Mesendoderm (in vitro differentiated cells): Measurements from ENCODE around the gene DRD1.

ENCODE experiments used
- DNase-seq: peaks from one replicate; pipeline ENCODE4 v3.0.0; 2013
- H2AK5ac ChIP-seq: 2 replicates; pipeline ENCODE4 v1.6.1; 2013; ENCODE audit warnings: low read length, inconsistent platforms
- H2BK120ac ChIP-seq: 2 replicates; pipeline ENCODE4 v1.6.1; 2013; ENCODE audit warnings: low read depth, mild to moderate bottlenecking, low read length, moderate library complexity, mixed read lengths
- H2BK15ac ChIP-seq: replicated peaks from 2 replicates; pipeline ENCODE4 v1.6.1; 2013; ENCODE audit warnings: low read depth, mild to moderate bottlenecking, moderate library complexity
- H2BK5ac ChIP-seq: 2 replicates; pipeline ENCODE4 v1.6.1; 2013; ENCODE audit warnings: low read length, inconsistent platforms
- H3K18ac ChIP-seq: 2 replicates; pipeline ENCODE4 v1.6.1; 2013; ENCODE audit warnings: mild to moderate bottlenecking, low read length, mixed read lengths
- H3K23ac ChIP-seq: one replicate; pipeline ENCODE4 v1.6.1; 2013; ENCODE audit warnings: low read length
- H3K27ac ChIP-seq: 2 replicates; pipeline ENCODE4 v1.5.1; 2013; ENCODE audit warnings: low read depth, mild to moderate bottlenecking, inconsistent platforms, low read length, moderate library complexity
- H3K27me3 ChIP-seq: 2 replicates; pipeline ENCODE4 v1.6.1; 2013; ENCODE audit warnings: low read length, control low read depth, mild to moderate bottlenecking, inconsistent platforms; ENCODE audit not compliant: insufficient read depth, poor library complexity
- H3K36me3 ChIP-seq: 2 replicates; pipeline ENCODE4 v1.6.1; 2013; ENCODE audit warnings: low read length, inconsistent platforms; ENCODE audit not compliant: control insufficient read depth, insufficient read depth
- H3K4ac ChIP-seq: one replicate; pipeline ENCODE4 v1.6.1; 2013; ENCODE audit warnings: low read depth, mild to moderate bottlenecking, low read length, moderate library complexity
- H3K4me1 ChIP-seq: 2 replicates; pipeline ENCODE4 v1.6.1; 2013; ENCODE audit warnings: low read depth, low read length, inconsistent platforms; ENCODE audit not compliant: control insufficient read depth
- H3K4me2 ChIP-seq: 2 replicates; pipeline ENCODE4 v1.6.1; 2013; ENCODE audit warnings: low read length
- H3K4me3 ChIP-seq: 2 replicates; pipeline ENCODE4 v1.5.1; 2013; ENCODE audit warnings: mild to moderate bottlenecking, low read length
- H3K56ac ChIP-seq: one replicate; pipeline ENCODE4 v1.6.1; 2013; ENCODE audit warnings: low read length
- H3K79me1 ChIP-seq: 2 replicates; pipeline ENCODE4 v1.6.1; 2013; ENCODE audit warnings: low read length, inconsistent platforms
- H3K79me2 ChIP-seq: 2 replicates; pipeline ENCODE4 v1.6.1; 2013; ENCODE audit warnings: mild to moderate bottlenecking, low read length; ENCODE audit not compliant: control insufficient read depth, insufficient read depth
- H3K9ac ChIP-seq: 2 replicates; pipeline ENCODE4 v1.6.1; 2013; ENCODE audit warnings: low read length, inconsistent platforms
- H4K5ac ChIP-seq: one replicate; pipeline ENCODE4 v1.6.1; 2013; ENCODE audit warnings: low read length
- H4K8ac ChIP-seq: one replicate; pipeline ENCODE4 v1.6.1; 2013; ENCODE audit warnings: low read depth, mild to moderate bottlenecking, control low read depth, low read length, moderate library complexity
- WGBS: extraction: QIAGEN DNeasy Blood & Tissue Kit; methylation state at CpG from one replicate; pipeline ENCODE4 v1.1.7; 2013; ENCODE audit warnings: low lambda C conversion rate, missing lambda C conversion rate; ENCODE audit not compliant: insufficient coverage; ENCODE audit errors: extremely low coverage; 5-methylcytosine and 5-hydroxymethylcytosine counted together

DRD1 gene

GRCh38 chr5:175463641-175464040 is 19.7 kb upstream of the DRD1 start:
- no peaks in the 10 kb centered on the region for H3K36me3 ChIP-seq
- no peaks in the 10 kb centered on the region for H3K79me2 ChIP-seq
- no peak overlapping the region for H4K8ac ChIP-seq
- no peak overlapping the region for H3K4ac ChIP-seq
- no peak overlapping the region for H2BK15ac ChIP-seq
- H3K18ac ChIP-seq: no peak overlapping the region
- H3K56ac ChIP-seq: no peak overlapping the region
- no peak overlapping the region for H3K9ac ChIP-seq
- no peaks in the 10 kb centered on the region for H3K79me1 ChIP-seq
- no CpG with 5 or more reads among the region's 3 CpGs for WGBS
- H3K23ac ChIP-seq: no peak overlapping the region
- H3K27me3 ChIP-seq: no peaks in the 10 kb centered on the region
- H2BK5ac ChIP-seq: no peak overlapping the region
- H3K27ac ChIP-seq: no peak overlapping the region
- H2AK5ac ChIP-seq: no peak overlapping the region
- H3K4me1 ChIP-seq: no peaks in the 10 kb centered on the region
- DNase-seq: no peak
- no peak overlapping the region for H2BK120ac ChIP-seq
- H4K5ac ChIP-seq: no peak overlapping the region
- H3K4me2 ChIP-seq: no peak overlapping the region
- H3K4me3 ChIP-seq: no peak overlapping the region

GRCh38 chr5:175461370-175461769 is 17.4 kb upstream of the DRD1 start:
- H2BK120ac ChIP-seq: no peak overlapping the region
- H2AK5ac ChIP-seq: no peak overlapping the region
- no peak for DNase-seq
- no peak overlapping the region for H3K4me2 ChIP-seq
- no peak overlapping the region for H3K18ac ChIP-seq
- H4K8ac ChIP-seq: no peak overlapping the region
- H2BK15ac ChIP-seq: no peak overlapping the region
- no peaks in the 10 kb centered on the region for H3K79me2 ChIP-seq
- H3K9ac ChIP-seq: no peak overlapping the region
- no peaks in the 10 kb centered on the region for H3K27me3 ChIP-seq
- no peaks in the 10 kb centered on the region for H3K36me3 ChIP-seq
- H3K23ac ChIP-seq: no peak overlapping the region
- no peaks in the 10 kb centered on the region for H3K79me1 ChIP-seq
- H3K4me3 ChIP-seq: no peak overlapping the region
- H3K27ac ChIP-seq: no peak overlapping the region
- H3K4me1 ChIP-seq: no peaks in the 10 kb centered on the region
- H2BK5ac ChIP-seq: no peak overlapping the region
- no peak overlapping the region for H4K5ac ChIP-seq
- no peak overlapping the region for H3K56ac ChIP-seq
- H3K4ac ChIP-seq: no peak overlapping the region
- no CpG with 5 or more reads among the region's 13 CpGs for WGBS

- no peak overlapping the region for H3K9ac ChIP-seq
- no peak overlapping the region for H2BK5ac ChIP-seq
- no peak for DNase-seq
- H3K4ac ChIP-seq: no peak overlapping the region
- H3K4me1 ChIP-seq: no peaks in the 10 kb centered on the region
- no peak overlapping the region for H2BK15ac ChIP-seq
- H4K8ac ChIP-seq: no peak overlapping the region
- H4K5ac ChIP-seq: no peak overlapping the region
- no CpG with 5 or more reads among the region's 2 CpGs for WGBS
- H3K27me3 ChIP-seq: no peaks in the 10 kb centered on the region
- no peak overlapping the region for H2BK120ac ChIP-seq
- no peak overlapping the region for H2AK5ac ChIP-seq
- H3K27ac ChIP-seq: no peak overlapping the region
- no peaks in the 10 kb centered on the region for H3K79me2 ChIP-seq
- H3K79me1 ChIP-seq: no peaks in the 10 kb centered on the region
- H3K36me3 ChIP-seq: no peaks in the 10 kb centered on the region
- no peak overlapping the region for H3K23ac ChIP-seq
- H3K18ac ChIP-seq: no peak overlapping the region
- H3K4me2 ChIP-seq: no peak overlapping the region
- H3K56ac ChIP-seq: no peak overlapping the region
- H3K4me3 ChIP-seq: no peak overlapping the region
Observed at GRCh38 chr5:175460552-175460951, 16.6 kb upstream of the DRD1 start.

- H4K8ac ChIP-seq: no peak overlapping the region
- no peak overlapping the region for H2BK15ac ChIP-seq
- no peak overlapping the region for H3K18ac ChIP-seq
- H3K36me3 ChIP-seq: no peaks in the 10 kb centered on the region
- H2BK120ac ChIP-seq: no peak overlapping the region
- peak; percentile 53 for DNase-seq
- H3K27me3 ChIP-seq: no peaks in the 10 kb centered on the region
- H3K56ac ChIP-seq: no peak overlapping the region
- no peak overlapping the region for H3K9ac ChIP-seq
- H3K4ac ChIP-seq: no peak overlapping the region
- H3K23ac ChIP-seq: no peak overlapping the region
- no peaks in the 10 kb centered on the region for H3K79me1 ChIP-seq
- WGBS: no CpG with 5 or more reads among the region's 7 CpGs
- H2AK5ac ChIP-seq: no peak overlapping the region
- no peak overlapping the region for H3K27ac ChIP-seq
- no peaks in the 10 kb centered on the region for H3K79me2 ChIP-seq
- H3K4me2 ChIP-seq: no peak overlapping the region
- H4K5ac ChIP-seq: no peak overlapping the region
- H2BK5ac ChIP-seq: no peak overlapping the region
- no peak overlapping the region for H3K4me3 ChIP-seq
- H3K4me1 ChIP-seq: no peaks in the 10 kb centered on the region
Observed at GRCh38 chr5:175460126-175460525, 16.1 kb upstream of the DRD1 start.

- H3K4me2 ChIP-seq: no peak overlapping the region
- H2BK120ac ChIP-seq: no peak overlapping the region
- H3K56ac ChIP-seq: no peak overlapping the region
- H3K18ac ChIP-seq: no peak overlapping the region
- no peaks in the 10 kb centered on the region for H3K36me3 ChIP-seq
- H3K79me1 ChIP-seq: no peaks in the 10 kb centered on the region
- no peak overlapping the region for H3K4me3 ChIP-seq
- H4K8ac ChIP-seq: no peak overlapping the region
- H2AK5ac ChIP-seq: no peak overlapping the region
- H2BK5ac ChIP-seq: no peak overlapping the region
- no peaks in the 10 kb centered on the region for H3K79me2 ChIP-seq
- H3K27me3 ChIP-seq: no peaks in the 10 kb centered on the region
- H3K9ac ChIP-seq: no peak overlapping the region
- no peak overlapping the region for H2BK15ac ChIP-seq
- no peak overlapping the region for H4K5ac ChIP-seq
- DNase-seq: peak; percentile 49
- no peak overlapping the region for H3K23ac ChIP-seq
- no peak overlapping the region for H3K4ac ChIP-seq
- no CpG with 5 or more reads among the region's 1 CpG for WGBS
- H3K27ac ChIP-seq: no peak overlapping the region
- no peaks in the 10 kb centered on the region for H3K4me1 ChIP-seq
Observed at GRCh38 chr5:175457466-175457865, 13.5 kb upstream of the DRD1 start.

- no peaks in the 10 kb centered on the region for H3K79me1 ChIP-seq
- no peak overlapping the region for H2AK5ac ChIP-seq
- no peaks in the 10 kb centered on the region for H3K79me2 ChIP-seq
- H3K23ac ChIP-seq: no peak overlapping the region
- no peak overlapping the region for H4K8ac ChIP-seq
- no peaks in the 10 kb centered on the region for H3K36me3 ChIP-seq
- no peak overlapping the region for H3K27ac ChIP-seq
- H3K9ac ChIP-seq: no peak overlapping the region
- no peak overlapping the region for H3K56ac ChIP-seq
- no peak overlapping the region for H3K18ac ChIP-seq
- H2BK5ac ChIP-seq: no peak overlapping the region
- WGBS: no CpG with 5 or more reads among the region's 11 CpGs
- no peak overlapping the region for H4K5ac ChIP-seq
- H3K4me2 ChIP-seq: no peak overlapping the region
- H2BK120ac ChIP-seq: no peak overlapping the region
- H3K4me3 ChIP-seq: no peak overlapping the region
- H2BK15ac ChIP-seq: no peak overlapping the region
- no peak for DNase-seq
- no peak overlapping the region for H3K4ac ChIP-seq
- no peaks in the 10 kb centered on the region for H3K27me3 ChIP-seq
- no peaks in the 10 kb centered on the region for H3K4me1 ChIP-seq
Observed at GRCh38 chr5:175456105-175456742, 12.2 kb upstream of the DRD1 start.
